ENCODE data around the gene RNF112. TPM values are rescaled to one million over a fixed set of nuclear protein-coding genes. Genes with fewer than 3 reads are reported as not detected.

Gene RNF112
- total and polyA plus RNA-seq, 2 of the 13 experiments (the other 11 are each of a cell fraction or from before 2014, with no cell fraction given): 0.05 TPM; not detected in 1

DNA sequence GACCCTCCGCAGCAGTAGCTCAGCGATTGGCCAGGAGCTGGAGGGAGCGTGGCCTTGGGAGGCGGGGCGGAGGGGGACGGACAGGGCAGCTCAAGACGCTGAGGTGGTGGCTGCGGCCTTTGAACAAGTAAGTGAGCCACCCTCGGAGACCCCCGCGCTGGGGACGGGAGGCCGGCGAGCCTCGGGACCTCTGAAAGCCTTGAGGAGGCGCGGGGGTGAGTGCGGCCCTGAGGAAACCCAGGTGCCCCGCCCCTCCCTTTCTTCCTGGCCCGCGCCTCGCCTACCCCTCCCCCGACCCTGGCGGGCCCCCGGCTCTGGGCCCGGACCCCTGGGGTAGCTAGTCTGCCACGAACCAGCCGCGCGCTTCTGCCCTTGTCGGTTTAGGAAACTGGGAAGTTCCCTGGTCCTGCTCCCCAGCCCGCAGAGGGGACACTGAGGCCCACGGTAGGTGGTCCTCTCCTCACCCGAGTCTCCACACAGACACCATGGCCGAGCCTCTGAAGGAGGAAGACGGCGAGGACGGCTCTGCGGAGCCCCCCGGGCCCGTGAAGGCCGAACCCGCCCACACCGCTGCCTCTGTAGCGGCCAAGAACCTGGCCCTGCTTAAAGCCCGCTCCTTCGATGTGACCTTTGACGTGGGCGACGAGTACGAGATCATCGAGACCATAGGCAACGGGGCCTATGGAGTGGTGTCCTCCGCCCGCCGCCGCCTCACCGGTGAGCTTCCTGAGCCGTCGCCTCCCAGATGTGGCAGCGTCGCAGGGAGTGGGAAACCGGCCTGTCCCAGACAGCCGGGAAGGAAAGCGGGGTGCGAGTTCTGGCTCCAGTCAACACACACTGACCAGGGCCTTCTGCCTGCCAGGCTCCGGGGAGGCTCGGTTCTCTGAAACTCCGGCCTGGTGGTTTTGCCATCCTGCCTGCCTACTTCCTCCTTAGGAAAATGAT is 32.3 kb upstream of the RNF112 start, which contains the start of gene MAPK7 (continued):
- TF ChIP-seq, protein P1, sequence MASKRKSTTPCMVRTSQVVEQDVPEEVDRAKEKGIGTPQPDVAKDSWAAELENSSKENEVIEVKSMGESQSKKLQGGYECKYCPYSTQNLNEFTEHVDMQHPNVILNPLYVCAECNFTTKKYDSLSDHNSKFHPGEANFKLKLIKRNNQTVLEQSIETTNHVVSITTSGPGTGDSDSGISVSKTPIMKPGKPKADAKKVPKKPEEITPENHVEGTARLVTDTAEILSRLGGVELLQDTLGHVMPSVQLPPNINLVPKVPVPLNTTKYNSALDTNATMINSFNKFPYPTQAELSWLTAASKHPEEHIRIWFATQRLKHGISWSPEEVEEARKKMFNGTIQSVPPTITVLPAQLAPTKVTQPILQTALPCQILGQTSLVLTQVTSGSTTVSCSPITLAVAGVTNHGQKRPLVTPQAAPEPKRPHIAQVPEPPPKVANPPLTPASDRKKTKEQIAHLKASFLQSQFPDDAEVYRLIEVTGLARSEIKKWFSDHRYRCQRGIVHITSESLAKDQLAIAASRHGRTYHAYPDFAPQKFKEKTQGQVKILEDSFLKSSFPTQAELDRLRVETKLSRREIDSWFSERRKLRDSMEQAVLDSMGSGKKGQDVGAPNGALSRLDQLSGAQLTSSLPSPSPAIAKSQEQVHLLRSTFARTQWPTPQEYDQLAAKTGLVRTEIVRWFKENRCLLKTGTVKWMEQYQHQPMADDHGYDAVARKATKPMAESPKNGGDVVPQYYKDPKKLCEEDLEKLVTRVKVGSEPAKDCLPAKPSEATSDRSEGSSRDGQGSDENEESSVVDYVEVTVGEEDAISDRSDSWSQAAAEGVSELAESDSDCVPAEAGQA (IDR thresholded peaks at IDR 0.05; ENCODE audit: low read depth): no peak
- TF ChIP-seq, protein P1 (CRISPR knock-in tag; IDR thresholded peaks at IDR 0.05; ENCODE audit: borderline replicate concordance): no peak
- TF ChIP-seq KDM1A (CRISPR knock-in tag; IDR thresholded peaks at IDR 0.05) (no peak), ZBTB20 (CRISPR knock-in tag; IDR thresholded peaks at IDR 0.05; ENCODE audit: borderline replicate concordance, low read depth) (0 out of 2 replicates have a peak, but pooled peaks have one; percentile 14), NFYB (CRISPR knock-in tag; IDR thresholded peaks at IDR 0.05) (no peak), SIN3B (IDR thresholded peaks at IDR 0.05; ENCODE audit: low read length) (no peak), SP1 (IDR thresholded peaks at IDR 0.05) (no peak), SP1 (CRISPR knock-in tag; IDR thresholded peaks at IDR 0.05) (peak; percentile 77; the same call in 1 of the 2 replicates), MAZ (IDR thresholded peaks at IDR 0.05; ENCODE audit: borderline replicate concordance, low read depth, low read length) (no peak), MAZ (CRISPR knock-in tag; IDR thresholded peaks at IDR 0.05; ENCODE audit: low read depth) (0 out of 2 replicates have a peak, but pooled peaks have one; percentile 29), ZNF724P (CRISPR knock-in tag; IDR thresholded peaks at IDR 0.05; ENCODE audit: borderline replicate concordance) (0 out of 2 replicates have a peak, but pooled peaks have one; percentile 55), GATA4 (IDR thresholded peaks at IDR 0.05; ENCODE audit: borderline replicate concordance, low read depth) (no peak), ZFP1 (CRISPR knock-in tag; IDR thresholded peaks at IDR 0.05) (no peak), HCFC1 (IDR thresholded peaks at IDR 0.05; ENCODE audit: low read depth, low read length) (no peak), NCOR1 (IDR thresholded peaks at IDR 0.05; ENCODE audit: borderline replicate concordance, low read length) (0 out of 2 replicates have a peak, but pooled peaks have one; percentile 25), KDM5A (IDR thresholded peaks at IDR 0.05; ENCODE audit: borderline replicate concordance, low read length) (0 out of 2 replicates have a peak, but pooled peaks have one; percentile 31), MAFK (conservative IDR thresholded peaks at IDR 0.05 in 1 of 2, IDR thresholded peaks at IDR 0.05 in 1 of 2; ENCODE audit: low read length in 2 of 2) (no peak)
- TF ChIP-seq, protein P2, sequence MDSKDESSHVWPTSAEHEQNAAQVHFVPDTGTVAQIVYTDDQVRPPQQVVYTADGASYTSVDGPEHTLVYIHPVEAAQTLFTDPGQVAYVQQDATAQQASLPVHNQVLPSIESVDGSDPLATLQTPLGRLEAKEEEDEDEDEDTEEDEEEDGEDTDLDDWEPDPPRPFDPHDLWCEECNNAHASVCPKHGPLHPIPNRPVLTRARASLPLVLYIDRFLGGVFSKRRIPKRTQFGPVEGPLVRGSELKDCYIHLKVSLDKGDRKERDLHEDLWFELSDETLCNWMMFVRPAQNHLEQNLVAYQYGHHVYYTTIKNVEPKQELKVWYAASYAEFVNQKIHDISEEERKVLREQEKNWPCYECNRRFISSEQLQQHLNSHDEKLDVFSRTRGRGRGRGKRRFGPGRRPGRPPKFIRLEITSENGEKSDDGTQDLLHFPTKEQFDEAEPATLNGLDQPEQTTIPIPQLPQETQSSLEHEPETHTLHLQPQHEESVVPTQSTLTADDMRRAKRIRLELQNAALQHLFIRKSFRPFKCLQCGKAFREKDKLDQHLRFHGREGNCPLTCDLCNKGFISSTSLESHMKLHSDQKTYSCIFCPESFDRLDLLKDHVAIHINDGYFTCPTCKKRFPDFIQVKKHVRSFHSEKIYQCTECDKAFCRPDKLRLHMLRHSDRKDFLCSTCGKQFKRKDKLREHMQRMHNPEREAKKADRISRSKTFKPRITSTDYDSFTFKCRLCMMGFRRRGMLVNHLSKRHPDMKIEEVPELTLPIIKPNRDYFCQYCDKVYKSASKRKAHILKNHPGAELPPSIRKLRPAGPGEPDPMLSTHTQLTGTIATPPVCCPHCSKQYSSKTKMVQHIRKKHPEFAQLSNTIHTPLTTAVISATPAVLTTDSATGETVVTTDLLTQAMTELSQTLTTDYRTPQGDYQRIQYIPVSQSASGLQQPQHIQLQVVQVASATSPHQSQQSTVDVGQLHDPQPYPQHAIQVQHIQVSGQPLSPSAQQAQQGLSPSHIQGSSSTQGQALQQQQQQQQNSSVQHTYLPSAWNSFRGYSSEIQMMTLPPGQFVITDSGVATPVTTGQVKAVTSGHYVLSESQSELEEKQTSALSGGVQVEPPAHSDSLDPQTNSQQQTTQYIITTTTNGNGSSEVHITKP (CRISPR knock-in tag; IDR thresholded peaks at IDR 0.05; ENCODE audit: low read depth): 0 out of 2 replicates have a peak, but pooled peaks have one; percentile 3
- TF ChIP-seq, protein P3, sequence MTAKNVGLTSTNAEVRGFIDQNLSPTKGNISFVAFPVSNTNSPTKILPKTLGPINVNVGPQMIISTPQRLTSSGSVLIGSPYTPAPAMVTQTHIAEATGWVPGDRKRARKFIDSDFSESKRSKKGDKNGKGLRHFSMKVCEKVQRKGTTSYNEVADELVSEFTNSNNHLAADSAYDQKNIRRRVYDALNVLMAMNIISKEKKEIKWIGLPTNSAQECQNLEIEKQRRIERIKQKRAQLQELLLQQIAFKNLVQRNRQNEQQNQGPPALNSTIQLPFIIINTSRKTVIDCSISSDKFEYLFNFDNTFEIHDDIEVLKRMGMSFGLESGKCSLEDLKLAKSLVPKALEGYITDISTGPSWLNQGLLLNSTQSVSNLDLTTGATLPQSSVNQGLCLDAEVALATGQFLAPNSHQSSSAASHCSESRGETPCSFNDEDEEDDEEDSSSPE (CRISPR knock-in tag; IDR thresholded peaks at IDR 0.05): no peak

Measured in HepG2 (cell line).